Activated naive CD4-positive, alpha-beta T cell treated with anti-CD3 and anti-CD28 coated beads, Interleukin-2, amount 10 ng/mL, durations not matched to agents 5 hours and 36 hours (primary cell): Measurements from ENCODE around the gene SLC31A2. TPM values are rescaled to one million over a fixed set of nuclear protein-coding genes. Genes with fewer than 3 reads are reported as not detected.

Experiments
- total RNA-seq, 2 experiments: library from RNA; stranded (reverse); gene quantifications; one replicate each; pipeline ENCODE4 v1.2.3, GENCODE V29; 2021

The SLC31A2 gene
- 1 to 10 TPM; 3.4 to 3.5 TPM for total RNA-seq

GRCh38 chr9:113150670-113151611, at the start of gene SLC31A2:
SLC31A2 (plus strand) TSS chr9:113151007; CDS start chr9:113151075, 68 bp downstream.

Other genes with a start within 250 kb of the SLC31A2 start
- gene ZNF883, start 138.8 kb upstream of the SLC31A2 start, total RNA-seq = under 1 TPM; 0.55 to 0.60 TPM
- under 1 TPM; 0.87 to 0.98 TPM for gene ZFP37, start 94.3 kb upstream of the SLC31A2 start, total RNA-seq
- gene FKBP15, start 70.3 kb downstream of the SLC31A2 start, total RNA-seq = 10 to 100 TPM; 34.7 to 35.4 TPM
- 1 to 10 TPM; 7.7 to 7.8 TPM for gene SLC31A1, start 70.5 kb downstream of the SLC31A2 start, total RNA-seq
- 10 to 100 TPM; 32.2 to 35.2 TPM for gene CDC26, start 124.6 kb downstream of the SLC31A2 start, total RNA-seq
- 10 to 100 TPM; 22.8 to 25.0 TPM for gene PRPF4, start 124.7 kb downstream of the SLC31A2 start, total RNA-seq
- not detected for gene RNF183, start 152.4 kb downstream of the SLC31A2 start, total RNA-seq
- gene WDR31, start 189.3 kb downstream of the SLC31A2 start, total RNA-seq = under 1 TPM; 0.91 to 0.96 TPM
- gene BSPRY, start 198.5 kb downstream of the SLC31A2 start, total RNA-seq = 1 to 10 TPM; 2.5 to 2.6 TPM
- gene HDHD3, start 226.0 kb downstream of the SLC31A2 start, total RNA-seq = 10 to 100 TPM; 15.5 to 17.0 TPM